ENCODE data around the gene PHACTR2.

DNA sequence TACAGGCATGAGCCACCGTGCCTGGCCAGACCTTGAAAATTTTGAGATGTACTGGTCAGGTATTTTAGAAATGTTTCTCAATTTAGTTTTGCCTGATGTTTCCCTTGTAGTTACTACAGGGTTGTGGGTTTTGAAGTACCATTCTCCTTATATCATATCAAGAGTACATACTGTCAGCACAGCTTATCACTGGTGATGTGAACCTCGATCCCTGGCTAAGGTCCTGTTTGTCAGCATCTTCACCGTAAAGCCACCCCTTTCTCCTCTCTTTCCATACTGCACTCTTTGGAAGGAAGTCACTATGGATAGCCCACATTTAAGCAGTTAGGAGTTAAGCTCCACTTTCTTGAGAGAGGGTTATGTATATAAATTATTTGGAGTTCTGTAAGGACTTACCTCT lies 27.8 kb downstream of the PHACTR2 start:
- TF ChIP-seq, protein P1, sequence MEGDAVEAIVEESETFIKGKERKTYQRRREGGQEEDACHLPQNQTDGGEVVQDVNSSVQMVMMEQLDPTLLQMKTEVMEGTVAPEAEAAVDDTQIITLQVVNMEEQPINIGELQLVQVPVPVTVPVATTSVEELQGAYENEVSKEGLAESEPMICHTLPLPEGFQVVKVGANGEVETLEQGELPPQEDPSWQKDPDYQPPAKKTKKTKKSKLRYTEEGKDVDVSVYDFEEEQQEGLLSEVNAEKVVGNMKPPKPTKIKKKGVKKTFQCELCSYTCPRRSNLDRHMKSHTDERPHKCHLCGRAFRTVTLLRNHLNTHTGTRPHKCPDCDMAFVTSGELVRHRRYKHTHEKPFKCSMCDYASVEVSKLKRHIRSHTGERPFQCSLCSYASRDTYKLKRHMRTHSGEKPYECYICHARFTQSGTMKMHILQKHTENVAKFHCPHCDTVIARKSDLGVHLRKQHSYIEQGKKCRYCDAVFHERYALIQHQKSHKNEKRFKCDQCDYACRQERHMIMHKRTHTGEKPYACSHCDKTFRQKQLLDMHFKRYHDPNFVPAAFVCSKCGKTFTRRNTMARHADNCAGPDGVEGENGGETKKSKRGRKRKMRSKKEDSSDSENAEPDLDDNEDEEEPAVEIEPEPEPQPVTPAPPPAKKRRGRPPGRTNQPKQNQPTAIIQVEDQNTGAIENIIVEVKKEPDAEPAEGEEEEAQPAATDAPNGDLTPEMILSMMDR (IDR thresholded peaks at IDR 0.05) = no peak
- no peak for TF ChIP-seq POLR2A (IDR thresholded peaks at IDR 0.05)

All from testis (tissue), 2 donors.